ENCODE measurements around the gene APOBEC3B.

APOBEC3B gene

GRCh38 chr22:38957808-38958650 is 24.1 kb upstream of the APOBEC3B start:
- no peak for TF ChIP-seq CTCF (IDR thresholded peaks at IDR 0.05)

- no peak for TF ChIP-seq CTCF (IDR thresholded peaks at IDR 0.05)
Observed at GRCh38 chr22:38959590-38959989, 22.6 kb upstream of the APOBEC3B start.

- no peak for TF ChIP-seq CTCF (IDR thresholded peaks at IDR 0.05)
Observed at GRCh38 chr22:38963872-38964271, 18.3 kb upstream of the APOBEC3B start.

- TF ChIP-seq CTCF (IDR thresholded peaks at IDR 0.05): no peak
Observed at GRCh38 chr22:38964306-38964705, 17.8 kb upstream of the APOBEC3B start.

GRCh38 chr22:38964989-38965388 is 17.2 kb upstream of the APOBEC3B start:
- no peak for TF ChIP-seq CTCF (IDR thresholded peaks at IDR 0.05)

GRCh38 chr22:38965614-38966379 is 16.4 kb upstream of the APOBEC3B start:
- TF ChIP-seq CTCF (IDR thresholded peaks at IDR 0.05): no peak

- no peak for TF ChIP-seq CTCF (IDR thresholded peaks at IDR 0.05)
Observed at GRCh38 chr22:38966380-38966702, 15.8 kb upstream of the APOBEC3B start.

Data from LNCAP (cell line).